ENCODE data around the gene COMMD2. TPM values are rescaled to one million over a fixed set of nuclear protein-coding genes. Genes with fewer than 3 reads are reported as not detected.

The COMMD2 gene
- total and polyA plus RNA-seq, 2 donors (not counting 1 experiment from before 2014, with no cell fraction given), result 15.0 to 45.1 TPM

- Histone ChIP-seq H3K27me3 (replicated peaks in 1 of 4; ENCODE audit: control extremely low read depth in 1 of 4, control insufficient read depth in 3 of 4, insufficient read depth in 4 of 4, low read length in 3 of 4) (peaks cover 0 to 5% (median 0%) of the 10 kb centered on the region in 4 experiments), H3K4me1 (ENCODE audit: control insufficient read depth in 2 of 2, insufficient read depth in 2 of 2, low read length in 2 of 2) (no peaks in the 10 kb centered on the region), H3K79me2 (ENCODE audit: control insufficient read depth, insufficient read depth, low read length) (no peaks in the 10 kb centered on the region), H3K9ac (ENCODE audit: low read length) (no peak overlapping the region), H3K4me2 (replicated peaks; ENCODE audit: low read depth, low read length, poor library complexity, severe bottlenecking) (no peak overlapping the region), H3K36me3 (replicated peaks in 1 of 2; ENCODE audit: control extremely low read depth in 1 of 2, control insufficient read depth in 1 of 2, extremely low read depth in 1 of 2, insufficient read depth in 2 of 2, low read length in 1 of 2) (no peaks in the 10 kb centered on the region), H3K9me3 (ENCODE audit: control extremely low read depth in 1 of 3, control insufficient read depth in 2 of 3, insufficient read depth in 1 of 3, low read length in 2 of 3) (no peaks in the 10 kb centered on the region), H3K4me3 (ENCODE audit: control extremely low read depth in 1 of 5, extremely low read depth in 1 of 5, insufficient read depth in 1 of 5, low read depth in 2 of 5, low read length in 4 of 5) (no peak overlapping the region), H4K20me1 (ENCODE audit: control insufficient read depth, insufficient read depth, low read length, poor library complexity, severe bottlenecking) (no peaks in the 10 kb centered on the region), H3K27ac (ENCODE audit: low read length in 2 of 2) (no peak overlapping the region), H2AFZ (ENCODE audit: insufficient read depth, low read depth, low read length, poor library complexity, severe bottlenecking) (no peak overlapping the region)
- Mint-ChIP-seq H3K27ac (no peak overlapping the region), H3K4me1 (peaks cover 3% of the 10 kb centered on the region), H3K9me3 (ENCODE audit: insufficient read depth) (peaks cover 2% of the 10 kb centered on the region), H3K4me3 (no peak overlapping the region), H3K27me3 (peaks cover 19% of the 10 kb centered on the region)
- intact Hi-C loops (cut with micrococcal nuclease), result no loop called here
- TF ChIP-seq EZH2 (IDR thresholded peaks at IDR 0.05; ENCODE audit: borderline replicate concordance, insufficient read depth, low read depth, low read length, poor library complexity, severe bottlenecking), result no peak
- no peak for TF ChIP-seq CTCF (IDR thresholded peaks at IDR 0.05)
- POLR2A ChIA-PET, result no interaction called here
- WGBS (ENCODE audit: insufficient coverage), result no CpG with 5 or more reads among the region's 1 CpG
- ATAC-seq (ENCODE audit: low read depth) (no peak), DNase-seq (no peak)
- CTCF ChIA-PET, result interaction anchor here (1.1 to 2.8 kb wide), 3 partner anchors 12 to 616 kb away, joined by 3 to 17 read pairs (median 4); no protein-coding TSS in a partner anchor
Observed at GRCh38 chr3:149796026-149796425, 43.7 kb upstream of the COMMD2 start.

- H3K4me1 Mint-ChIP-seq, result no peaks in the 10 kb centered on the region
- ChIA-PET POLR2A (no interaction called here), CTCF (interaction anchor here (1.5 to 2.6 kb wide), 2 partner anchors 16 to 22 kb away, joined by 4 to 13 read pairs; no protein-coding TSS in a partner anchor)
- WGBS (ENCODE audit: insufficient coverage), result no CpG with 5 or more reads among the region's 4 CpGs
- no peak within 1 kb of the TSS for H3K27ac ChIP-seq (ENCODE audit: low read length in 2 of 2)
- no peak within 1 kb of the TSS for H3K4me3 ChIP-seq (ENCODE audit: control extremely low read depth in 1 of 5, extremely low read depth in 1 of 5, insufficient read depth in 1 of 5, low read depth in 2 of 5, low read length in 4 of 5)
- H3K9me3 ChIP-seq (ENCODE audit: control extremely low read depth in 1 of 3, control insufficient read depth in 2 of 3, insufficient read depth in 1 of 3, low read length in 2 of 3), result no peaks in the 10 kb centered on the region
- TF ChIP-seq CTCF (IDR thresholded peaks at IDR 0.05), result no peak
- TF ChIP-seq EZH2 (IDR thresholded peaks at IDR 0.05; ENCODE audit: borderline replicate concordance, insufficient read depth, low read depth, low read length, poor library complexity, severe bottlenecking), result no peak
- H3K27me3 ChIP-seq (replicated peaks in 1 of 4; ENCODE audit: control extremely low read depth in 1 of 4, control insufficient read depth in 3 of 4, insufficient read depth in 4 of 4, low read length in 3 of 4), result peaks cover 0 to 14% (median 6%) of the 10 kb centered on the region in 4 experiments
- no peak within 1 kb of the TSS for H3K4me3 Mint-ChIP-seq
- H2AFZ ChIP-seq (ENCODE audit: insufficient read depth, low read depth, low read length, poor library complexity, severe bottlenecking), result no peak within 1 kb of the TSS
- H3K9me3 Mint-ChIP-seq (ENCODE audit: insufficient read depth), result no peaks in the 10 kb centered on the region
- no peaks in the 10 kb centered on the region for H3K79me2 ChIP-seq (ENCODE audit: control insufficient read depth, insufficient read depth, low read length)
- ATAC-seq (ENCODE audit: low read depth), result no peak
- no peaks in the 10 kb centered on the region for H3K36me3 ChIP-seq (replicated peaks in 1 of 2; ENCODE audit: control extremely low read depth in 1 of 2, control insufficient read depth in 1 of 2, extremely low read depth in 1 of 2, insufficient read depth in 2 of 2, low read length in 1 of 2)
- H3K9ac ChIP-seq (ENCODE audit: low read length), result no peak within 1 kb of the TSS
- H4K20me1 ChIP-seq (ENCODE audit: control insufficient read depth, insufficient read depth, low read length, poor library complexity, severe bottlenecking), result no peaks in the 10 kb centered on the region
- no peak within 1 kb of the TSS for H3K4me2 ChIP-seq (replicated peaks; ENCODE audit: low read depth, low read length, poor library complexity, severe bottlenecking)
- H3K27me3 Mint-ChIP-seq, result peaks cover 25% of the 10 kb centered on the region
- H3K27ac Mint-ChIP-seq, result no peak within 1 kb of the TSS
- no peak for DNase-seq
- intact Hi-C loops (cut with micrococcal nuclease), result no loop called here
- no peaks in the 10 kb centered on the region for H3K4me1 ChIP-seq (ENCODE audit: control insufficient read depth in 2 of 2, insufficient read depth in 2 of 2, low read length in 2 of 2)
Observed at GRCh38 chr3:149792452-149793270, 40.4 kb upstream of the COMMD2 start, which contains the start of gene ANKUB1. Gene ANKUB1 (minus strand): TSS chr3:149792554. CDS start chr3:149792366, 188 bp downstream.
